ENCODE results near the gene TRABD. TPM values are rescaled to one million over a fixed set of nuclear protein-coding genes. Genes with fewer than 3 reads are reported as not detected.

Gene TRABD
- total RNA-seq, 1 experiment from 2014 or later, result 33.5 TPM

DNA sequence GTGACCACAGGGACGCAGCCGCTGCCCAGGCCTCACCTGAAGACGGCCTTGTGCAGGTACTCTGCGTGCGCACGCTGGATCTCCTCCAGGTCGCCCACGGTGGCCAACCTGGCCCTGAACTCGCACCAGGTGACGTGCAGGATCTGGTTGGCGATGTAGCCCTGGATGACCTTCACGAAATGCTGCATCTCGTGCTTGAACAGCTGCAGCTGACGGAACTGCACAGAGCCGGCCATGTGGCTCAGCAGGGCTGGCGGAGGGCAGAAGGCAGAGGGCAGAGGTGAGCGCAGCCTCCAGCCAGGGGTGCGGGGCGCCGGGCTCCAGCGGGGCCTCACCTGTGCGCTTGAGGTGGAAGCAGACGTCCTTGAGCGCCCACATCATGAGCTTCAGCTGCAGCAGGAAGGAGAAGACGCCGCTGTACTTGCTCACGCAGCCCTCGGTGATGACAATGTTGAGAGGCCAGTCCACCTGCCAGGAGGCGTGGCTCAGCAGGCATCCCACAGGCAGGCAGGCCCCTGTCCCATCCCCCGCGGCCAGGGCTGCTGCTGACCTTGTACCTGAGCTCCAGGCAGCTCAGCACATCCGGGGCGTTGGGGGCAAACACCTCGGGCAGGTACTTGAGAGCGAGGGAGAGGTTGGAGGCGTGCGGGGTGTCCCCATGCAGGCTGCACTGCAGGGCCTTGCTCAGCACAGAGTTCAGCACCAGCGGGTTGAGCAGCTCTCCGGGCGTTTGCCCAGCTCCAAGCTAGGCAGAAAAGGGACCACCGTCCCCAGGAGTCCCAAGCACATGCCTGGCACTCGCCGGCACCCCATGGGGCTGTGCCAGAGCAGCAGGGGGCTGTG, 32.7 kb downstream of the TRABD start:
- H3K27me3 Mint-ChIP-seq (ENCODE audit: insufficient read depth, unreplicated experiment), result no peaks in the 10 kb centered on the region
- Histone ChIP-seq H3K9me3 (no peaks in the 10 kb centered on the region), H3K4me1 (no peaks in the 10 kb centered on the region), H3K27me3 (replicated peaks; ENCODE audit: control insufficient read depth, insufficient read depth, low read length) (no peaks in the 10 kb centered on the region), H3K36me3 (ENCODE audit: control insufficient read depth, insufficient read depth, low read length) (no peaks in the 10 kb centered on the region; the same call in 1 of the 2 replicates), H3K4me3 (ENCODE audit: low read depth, low read length) (no peak overlapping the region)
- peak in 1 of 2 experiments; percentile 38 for DNase-seq
- no peaks in the 10 kb centered on the region for H3K4me1 Mint-ChIP-seq (ENCODE audit: low read depth, unreplicated experiment)
- no peak overlapping the region for H3K27ac Mint-ChIP-seq (ENCODE audit: unreplicated experiment)
- H3K9me3 Mint-ChIP-seq (ENCODE audit: unreplicated experiment), result no peaks in the 10 kb centered on the region
- TF ChIP-seq, protein P1, sequence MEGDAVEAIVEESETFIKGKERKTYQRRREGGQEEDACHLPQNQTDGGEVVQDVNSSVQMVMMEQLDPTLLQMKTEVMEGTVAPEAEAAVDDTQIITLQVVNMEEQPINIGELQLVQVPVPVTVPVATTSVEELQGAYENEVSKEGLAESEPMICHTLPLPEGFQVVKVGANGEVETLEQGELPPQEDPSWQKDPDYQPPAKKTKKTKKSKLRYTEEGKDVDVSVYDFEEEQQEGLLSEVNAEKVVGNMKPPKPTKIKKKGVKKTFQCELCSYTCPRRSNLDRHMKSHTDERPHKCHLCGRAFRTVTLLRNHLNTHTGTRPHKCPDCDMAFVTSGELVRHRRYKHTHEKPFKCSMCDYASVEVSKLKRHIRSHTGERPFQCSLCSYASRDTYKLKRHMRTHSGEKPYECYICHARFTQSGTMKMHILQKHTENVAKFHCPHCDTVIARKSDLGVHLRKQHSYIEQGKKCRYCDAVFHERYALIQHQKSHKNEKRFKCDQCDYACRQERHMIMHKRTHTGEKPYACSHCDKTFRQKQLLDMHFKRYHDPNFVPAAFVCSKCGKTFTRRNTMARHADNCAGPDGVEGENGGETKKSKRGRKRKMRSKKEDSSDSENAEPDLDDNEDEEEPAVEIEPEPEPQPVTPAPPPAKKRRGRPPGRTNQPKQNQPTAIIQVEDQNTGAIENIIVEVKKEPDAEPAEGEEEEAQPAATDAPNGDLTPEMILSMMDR (IDR thresholded peaks at IDR 0.05; ENCODE audit: insufficient read depth in 1 of 2, low read depth in 1 of 2, low read length in 1 of 2, severe bottlenecking in 1 of 2, unreplicated experiment in 1 of 2), result no peak
- no TSS peak for BruUV-seq (replicated peaks)
- H3K36me3 Mint-ChIP-seq (ENCODE audit: insufficient read depth, unreplicated experiment), result peaks cover 59% of the 10 kb centered on the region
- no peak overlapping the region for H3K4me3 Mint-ChIP-seq (ENCODE audit: unreplicated experiment)
- POLR2A ChIA-PET, result no interaction called here
- intact Hi-C loops (cut with micrococcal nuclease; ENCODE audit: unreplicated experiment), result no loop called here
- CTCF ChIA-PET, result no interaction called here

DNA sequence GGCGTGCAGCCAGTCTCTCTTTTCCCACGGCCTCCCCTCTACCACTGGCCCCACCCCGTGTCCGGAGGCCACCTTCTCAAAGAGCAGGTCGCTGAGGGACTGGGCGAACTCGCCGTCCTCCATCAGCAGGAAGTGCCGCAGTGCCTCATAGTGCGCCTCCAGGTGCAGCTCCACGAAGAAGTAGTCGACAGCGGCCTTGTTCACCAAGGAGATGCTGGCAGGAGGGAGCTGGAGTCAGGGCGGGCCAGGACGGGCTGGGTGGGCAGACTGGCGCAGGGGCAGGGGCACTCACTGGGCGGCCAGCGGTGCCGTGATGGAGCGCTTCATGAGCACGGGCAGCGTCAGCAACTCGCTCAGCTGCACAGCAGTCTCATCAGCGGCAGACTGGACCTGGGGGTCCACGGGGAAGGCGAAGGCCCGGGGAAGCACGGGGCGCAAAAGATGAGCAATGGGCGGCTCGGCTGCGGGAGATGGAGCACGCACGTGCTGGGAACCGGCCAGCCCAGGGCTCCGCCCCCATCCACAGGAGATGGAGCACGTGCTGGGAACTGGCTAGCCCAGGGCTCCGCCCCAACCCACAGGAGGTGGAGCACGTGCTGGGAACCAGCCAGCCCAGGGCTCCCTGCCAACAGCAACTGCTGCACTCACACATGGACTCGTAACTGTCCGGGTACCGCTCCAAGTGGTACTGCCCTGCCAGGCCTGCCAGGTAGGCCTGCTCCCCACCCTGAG, 33.4 kb downstream of the TRABD start:
- ChIA-PET POLR2A (no interaction called here), CTCF (no interaction called here)
- intact Hi-C loops (cut with micrococcal nuclease; ENCODE audit: unreplicated experiment), result no loop called here
- Mint-ChIP-seq H3K4me1 (ENCODE audit: low read depth, unreplicated experiment) (no peaks in the 10 kb centered on the region), H3K27ac (ENCODE audit: unreplicated experiment) (no peak overlapping the region), H3K9me3 (ENCODE audit: unreplicated experiment) (no peaks in the 10 kb centered on the region), H3K4me3 (ENCODE audit: unreplicated experiment) (no peak overlapping the region), H3K27me3 (ENCODE audit: insufficient read depth, unreplicated experiment) (no peaks in the 10 kb centered on the region), H3K36me3 (ENCODE audit: insufficient read depth, unreplicated experiment) (peaks cover 53% of the 10 kb centered on the region)
- H3K36me3 ChIP-seq (ENCODE audit: control insufficient read depth, insufficient read depth, low read length), result no peaks in the 10 kb centered on the region; the same call in 1 of the 2 replicates
- TF ChIP-seq, protein P1 (IDR thresholded peaks at IDR 0.05; ENCODE audit: insufficient read depth in 1 of 2, low read depth in 1 of 2, low read length in 1 of 2, severe bottlenecking in 1 of 2, unreplicated experiment in 1 of 2), result no peak
- H3K4me3 ChIP-seq (ENCODE audit: low read depth, low read length), result no peak overlapping the region
- BruUV-seq (replicated peaks), result no TSS peak
- DNase-seq, result peak in 1 of 2 experiments; percentile 42
- no peaks in the 10 kb centered on the region for H3K9me3 ChIP-seq
- H3K4me1 ChIP-seq, result no peaks in the 10 kb centered on the region
- H3K27me3 ChIP-seq (replicated peaks; ENCODE audit: control insufficient read depth, insufficient read depth, low read length), result no peaks in the 10 kb centered on the region

DNA sequence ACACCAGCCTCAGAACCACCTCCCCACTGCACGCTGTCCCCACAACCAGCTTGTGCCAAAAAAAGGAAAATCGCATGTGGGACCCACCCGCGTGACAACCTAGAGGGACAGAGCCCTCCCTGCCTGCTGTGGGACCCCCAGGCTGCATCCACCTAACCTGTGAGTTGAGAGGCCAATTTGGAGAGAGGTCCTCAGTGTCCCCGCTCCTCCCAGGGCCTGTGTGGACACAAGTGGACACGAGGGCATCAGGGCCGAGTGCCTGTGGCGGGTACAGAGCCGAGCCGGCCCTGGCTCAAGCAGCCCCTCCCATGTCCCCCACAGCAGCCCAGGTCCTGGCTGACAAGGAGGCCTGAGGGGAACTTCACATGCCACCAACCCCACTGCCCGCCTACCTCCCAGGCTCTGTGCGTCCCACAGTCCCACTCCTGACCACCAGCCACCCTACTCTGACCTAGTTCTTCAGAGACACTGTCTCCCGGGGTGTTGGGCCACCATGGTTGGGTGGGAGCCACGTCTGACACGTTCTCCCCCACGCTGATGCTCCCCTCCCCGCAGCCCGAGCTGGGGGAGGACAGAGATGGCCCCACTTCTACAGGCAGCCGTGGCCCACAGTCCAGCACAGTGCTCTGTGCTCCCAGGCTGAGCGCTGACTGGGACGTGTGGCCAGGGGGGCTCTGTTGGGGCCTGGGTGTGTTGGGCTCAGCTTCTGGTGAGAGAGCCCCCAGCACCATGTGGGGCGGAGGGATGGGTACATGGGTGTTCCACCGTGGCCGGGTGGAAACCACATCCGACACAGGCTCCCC, 34.3 kb downstream of the TRABD start:
- intact Hi-C loops (cut with micrococcal nuclease; ENCODE audit: unreplicated experiment), result no loop called here

More for the DNA sequence above, 34.3 kb downstream of the TRABD start:
- TF ChIP-seq, protein P1 (IDR thresholded peaks at IDR 0.05; ENCODE audit: insufficient read depth in 1 of 2, low read depth in 1 of 2, low read length in 1 of 2, severe bottlenecking in 1 of 2, unreplicated experiment in 1 of 2), result no peak
- Histone ChIP-seq H3K9me3 (no peaks in the 10 kb centered on the region), H3K36me3 (ENCODE audit: control insufficient read depth, insufficient read depth, low read length) (no peaks in the 10 kb centered on the region; the same call in 1 of the 2 replicates), H3K4me1 (no peaks in the 10 kb centered on the region), H3K4me3 (ENCODE audit: low read depth, low read length) (no peak overlapping the region), H3K27me3 (replicated peaks; ENCODE audit: control insufficient read depth, insufficient read depth, low read length) (no peaks in the 10 kb centered on the region)
- H3K4me3 Mint-ChIP-seq (ENCODE audit: unreplicated experiment), result no peak overlapping the region
- H3K9me3 Mint-ChIP-seq (ENCODE audit: unreplicated experiment), result no peaks in the 10 kb centered on the region
- no TSS peak for BruUV-seq (replicated peaks)
- peak in 1 of 2 experiments; percentile 30 for DNase-seq
- no peaks in the 10 kb centered on the region for H3K4me1 Mint-ChIP-seq (ENCODE audit: low read depth, unreplicated experiment)
- POLR2A ChIA-PET, result no interaction called here
- peaks cover 51% of the 10 kb centered on the region for H3K36me3 Mint-ChIP-seq (ENCODE audit: insufficient read depth, unreplicated experiment)
- CTCF ChIA-PET, result no interaction called here
- no peak overlapping the region for H3K27ac Mint-ChIP-seq (ENCODE audit: unreplicated experiment)
- H3K27me3 Mint-ChIP-seq (ENCODE audit: insufficient read depth, unreplicated experiment), result no peaks in the 10 kb centered on the region
